ENCODE data around the gene PRKAR1A.

GRCh38 chr17:68519911-68520310, 7.7 kb downstream of the PRKAR1A start:
- no peak for TF ChIP-seq CTCF (tag by site-specific recombination; IDR thresholded peaks at IDR 0.05)
- no peak for TF ChIP-seq ZBTB7A (tag by site-specific recombination; IDR thresholded peaks at IDR 0.05; ENCODE audit: low read depth)
- TF ChIP-seq ZNF18 (tag by site-specific recombination; IDR thresholded peaks at IDR 0.05) = no peak
- no peak for TF ChIP-seq PBX3 (CRISPR knock-in tag; IDR thresholded peaks at IDR 0.05)
- TF ChIP-seq REST (tag by site-specific recombination; IDR thresholded peaks at IDR 0.05) = no peak
- TF ChIP-seq ZNF513 (tag by site-specific recombination; IDR thresholded peaks at IDR 0.05) = no peak
- TF ChIP-seq ZNF354C (tag by site-specific recombination; IDR thresholded peaks at IDR 0.05; ENCODE audit: borderline replicate concordance, low read depth) = no peak
- TF ChIP-seq KLF17 (tag by site-specific recombination; IDR thresholded peaks at IDR 0.05) = no peak
- no peak for TF ChIP-seq ZNF76 (tag by site-specific recombination; IDR thresholded peaks at IDR 0.05; ENCODE audit: borderline replicate concordance, low read depth)
- TF ChIP-seq ZNF239 (tag by site-specific recombination; IDR thresholded peaks at IDR 0.05) = no peak

Data from HEK293 (cell line).